ENCODE data around the gene FIZ1. TPM values are rescaled to one million over a fixed set of nuclear protein-coding genes. Genes with fewer than 3 reads are reported as not detected.

Gene FIZ1
- total and polyA plus RNA-seq, 8 donors: 6.8 to 12.6 (median 10.3) TPM

DNA sequence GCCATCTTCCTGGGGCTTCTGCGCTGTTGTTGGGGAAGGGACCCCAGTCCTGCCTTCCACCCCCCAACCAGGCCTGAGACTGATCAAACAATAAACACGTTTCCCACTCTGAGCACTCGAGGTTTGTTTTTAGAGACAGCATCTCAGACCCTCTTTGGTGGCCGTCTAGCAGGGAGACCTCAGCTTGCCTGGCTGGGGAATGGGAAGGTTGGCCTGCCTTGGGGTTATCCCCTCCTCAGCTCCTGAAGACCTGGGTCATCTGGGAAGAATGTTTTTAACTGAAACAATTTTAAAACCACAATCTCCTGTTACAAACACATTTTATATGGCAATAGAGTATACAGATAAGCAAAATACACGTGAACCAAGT lies 46.2 kb upstream of the FIZ1 start:
- ATAC-seq: no peak
- Histone ChIP-seq H3K4me1 (peaks cover 6 to 12% (median 7%) of the 10 kb centered on the region in 3 donors), H3K27ac (no peak overlapping the region), H3K36me3 (no peaks in the 10 kb centered on the region), H3K4me3 (no peak overlapping the region), H3K27me3 (no peaks in the 10 kb centered on the region), H3K9me3 (no peaks in the 10 kb centered on the region)
- intact Hi-C loops (cut with DNase I): no loop called here
- no peak for DNase-seq
- no peak for TF ChIP-seq CTCF (IDR thresholded peaks at IDR 0.05)
- FAIRE-seq: no peak
- 52 to 56% methylated on average over 5 of the region's 5 CpGs for WGBS, 2 donors

DNA sequence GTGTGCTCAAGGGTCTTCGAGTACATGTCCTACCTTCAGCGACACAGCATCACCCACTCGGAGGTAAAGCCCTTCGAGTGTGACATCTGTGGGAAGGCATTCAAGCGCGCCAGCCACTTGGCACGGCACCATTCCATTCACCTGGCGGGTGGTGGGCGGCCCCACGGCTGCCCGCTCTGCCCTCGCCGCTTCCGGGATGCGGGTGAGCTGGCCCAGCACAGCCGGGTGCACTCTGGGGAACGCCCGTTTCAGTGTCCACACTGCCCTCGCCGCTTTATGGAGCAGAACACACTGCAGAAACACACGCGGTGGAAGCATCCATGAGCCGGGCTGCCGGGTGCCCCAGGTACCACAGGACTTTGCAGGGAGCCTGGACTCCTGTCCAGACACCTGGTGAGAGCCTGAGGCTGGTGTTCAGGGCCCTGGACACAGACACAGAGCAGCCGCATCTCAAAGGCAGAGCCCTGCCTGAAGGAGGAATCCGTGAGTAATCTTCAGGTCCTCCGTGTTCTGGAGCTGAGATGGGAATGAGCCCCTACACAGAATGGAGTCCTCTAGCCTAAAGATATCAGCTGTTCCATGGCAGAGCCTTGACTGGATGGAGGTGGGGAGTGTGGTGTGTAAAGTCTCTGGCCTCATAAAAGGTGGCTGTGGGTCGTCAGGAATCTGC lies 45.7 kb upstream of the FIZ1 start:
- intact Hi-C loops (cut with DNase I): no loop called here
- no peaks in the 10 kb centered on the region for H3K27me3 ChIP-seq
- peak overlapping the region in 1 of 4 donors; percentile 86 for H3K4me3 ChIP-seq
- FAIRE-seq (no peak), ATAC-seq (no peak), DNase-seq (peak in 2 of 6 donors; percentile 51 to 68)
- H3K9me3 ChIP-seq: no peaks in the 10 kb centered on the region
- no peaks in the 10 kb centered on the region for H3K36me3 ChIP-seq
- H3K4me1 ChIP-seq: peaks cover 7 to 17% (median 11%) of the 10 kb centered on the region in 3 donors
- no peak for TF ChIP-seq CTCF (IDR thresholded peaks at IDR 0.05)
- 81 to 87% methylated on average over 28 of the region's 28 CpGs for WGBS, 2 donors
- no peak overlapping the region for H3K27ac ChIP-seq

GRCh38 chr19:55644191-55644833 lies 45.0 kb upstream of the FIZ1 start:
- DNase-seq (peak in 1 of 6 donors; percentile 30), ATAC-seq (no peak), FAIRE-seq (no peak)
- no peaks in the 10 kb centered on the region for H3K36me3 ChIP-seq
- peaks cover 7 to 18% (median 18%) of the 10 kb centered on the region in 3 donors for H3K4me1 ChIP-seq
- TF ChIP-seq CTCF (IDR thresholded peaks at IDR 0.05): no peak
- peak overlapping the region in 1 of 4 donors; percentile 31 for H3K27ac ChIP-seq
- no peaks in the 10 kb centered on the region for H3K9me3 ChIP-seq
- WGBS, 2 donors: 46 to 49% methylated on average over 11 to 12 of the region's 12 CpGs
- intact Hi-C loops (cut with DNase I): no loop called here
- no peaks in the 10 kb centered on the region for H3K27me3 ChIP-seq
- peak overlapping the region; percentile 33 to 86 (median 68) for H3K4me3 ChIP-seq

- WGBS, 2 donors: 0% methylated on average over 14 to 15 of the region's 15 CpGs
- Histone ChIP-seq H3K27me3 (no peaks in the 10 kb centered on the region), H3K4me3 (peak overlapping the region; percentile 33 to 86 (median 68)), H3K4me1 (peaks cover 7 to 19% (median 17%) of the 10 kb centered on the region in 3 donors), H3K27ac (peak overlapping the region; percentile 31 to 89 (median 54)), H3K36me3 (no peaks in the 10 kb centered on the region), H3K9me3 (no peaks in the 10 kb centered on the region)
- FAIRE-seq (no peak), DNase-seq (peak in 2 of 6 donors; percentile 16 to 80), ATAC-seq (no peak)
- intact Hi-C loops (cut with DNase I): no loop called here
- TF ChIP-seq CTCF (IDR thresholded peaks at IDR 0.05): no peak
Observed at GRCh38 chr19:55643887-55644176, 44.5 kb upstream of the FIZ1 start.

Measured in pancreas (tissue), 10 donors.